K562 (cell line): Measurements from ENCODE around the gene PPP6C. TPM values are rescaled to one million over a fixed set of nuclear protein-coding genes. Genes with fewer than 3 reads are reported as not detected.

Experiments
- BDP1 ChIP-seq: IDR thresholded peaks from 3 replicates; pipeline ENCODE4 v1.6.1; 2011; ENCODE audit not compliant: insufficient read length, insufficient read depth
- BMI1 ChIP-seq: fragments of 150-350 bp; IDR thresholded peaks from 2 replicates; pipeline ENCODE4 v1.6.1; 2014; ENCODE audit warnings: low read length
- BRD4 ChIP-seq: fragments of 200-600 bp; sonication (generic); IDR thresholded peaks from 2 replicates; pipeline ENCODE4 v1.6.1; 2017; ENCODE audit warnings: inconsistent platforms
- CEBPB ChIP-seq: fragments of 450-650 bp; IDR thresholded peaks from 2 replicates; pipeline ENCODE4 v1.6.1; 2016; ENCODE audit warnings: missing genetic modification characterization, missing compliant biosample characterization
- GATA2 ChIP-seq: sonication (generic); formaldehyde crosslinking; IDR thresholded peaks from 2 replicates; pipeline ENCODE4 v1.4.0; 2020; ENCODE audit warnings: mild to moderate bottlenecking, missing genetic modification reagents
- HCFC1 ChIP-seq: IDR thresholded peaks from 2 replicates; pipeline ENCODE4 v1.6.1; 2012; ENCODE audit warnings: low read depth, low read length, improper control_type of control experiment
- HEY1 ChIP-seq: fragments of 250-450 bp; sonication (Bioruptor Pico); IDR thresholded peaks from 2 replicates; pipeline ENCODE4 v1.5.0; 2020; ENCODE audit warnings: mild to moderate bottlenecking, moderate library complexity, borderline replicate concordance
- ID3 ChIP-seq, 2 experiments: fragments of 250-450 bp in 1 of 2; fragments of 450-650 bp in 1 of 2; sonication (Bioruptor Pico) in 1 of 2; IDR thresholded peaks; 2 replicates each; pipeline versions ENCODE4 v1.6.1 to v1.8.0; 2016 to 2021; ENCODE audit warnings: mild to moderate bottlenecking in 2 of 2, moderate library complexity in 2 of 2, missing compliant biosample characterization in 1 of 2, missing genetic modification characterization in 1 of 2
- JUNB ChIP-seq: fragments of 450-650 bp; formaldehyde crosslinking; conservative IDR thresholded peaks from 2 replicates; pipeline ENCODE4 v1.4.0; 2020; ENCODE audit warnings: mild to moderate bottlenecking
- LCOR ChIP-seq: sonication (generic); formaldehyde crosslinking; IDR thresholded peaks from 2 replicates; pipeline ENCODE4 v1.8.0; 2022; ENCODE audit warnings: mild to moderate bottlenecking, missing genetic modification reagents
- NCOA1 ChIP-seq: fragments of 450-650 bp; IDR thresholded peaks from 2 replicates; pipeline ENCODE4 v1.6.1; 2016; ENCODE audit warnings: low read depth
- NFE2 ChIP-seq: IDR thresholded peaks from 2 replicates; pipeline ENCODE4 v1.6.1; 2014; ENCODE audit warnings: antibody characterized with exemption, low read depth
- PHF20 ChIP-seq: fragments of 450-650 bp; IDR thresholded peaks from 2 replicates; pipeline ENCODE4 v1.6.1; 2018; ENCODE audit not compliant: partially characterized antibody
- POLR2B ChIP-seq: fragments of 450-650 bp; IDR thresholded peaks from 2 replicates; pipeline ENCODE4 v1.6.1; 2018; ENCODE audit warnings: low read depth; ENCODE audit not compliant: partially characterized antibody
- POLR2G ChIP-seq: fragments of 200-400 bp; formaldehyde crosslinking; IDR thresholded peaks from 2 replicates; pipeline ENCODE4 v1.6.1; 2017; ENCODE audit warnings: low read depth, mild to moderate bottlenecking, antibody characterized with exemption, low read length, moderate library complexity
- RBBP5 ChIP-seq: fragments of 200-600 bp; sonication (generic); IDR thresholded peaks from 2 replicates; pipeline ENCODE4 v1.6.1; 2012; ENCODE audit warnings: borderline replicate concordance, mild to moderate bottlenecking, low read length, control low read depth, inconsistent platforms; ENCODE audit not compliant: insufficient read depth, poor library complexity, severe bottlenecking
- SMARCB1 ChIP-seq: IDR thresholded peaks from 2 replicates; pipeline ENCODE4 v1.6.1; 2011; ENCODE audit warnings: improper control_type of control experiment, low read depth; ENCODE audit not compliant: insufficient read length
- SP1 ChIP-seq: sonication (generic); formaldehyde crosslinking; IDR thresholded peaks from 2 replicates; pipeline ENCODE4 v1.8.1; 2022; ENCODE audit warnings: mild to moderate bottlenecking, missing genetic modification reagents
- XRCC5 ChIP-seq: fragments of 200-400 bp; formaldehyde crosslinking; IDR thresholded peaks from 2 replicates; pipeline ENCODE4 v1.6.1; 2017; ENCODE audit warnings: low read depth, mild to moderate bottlenecking, low read length
- ZBTB43 ChIP-seq: sonication (generic); formaldehyde crosslinking; IDR thresholded peaks from 2 replicates; pipeline ENCODE4 v1.8.0; 2023; ENCODE audit warnings: mild to moderate bottlenecking, missing genetic modification reagents
- ZFP1 ChIP-seq: fragments of 450-650 bp; formaldehyde crosslinking; IDR thresholded peaks from 2 replicates; pipeline ENCODE4 v1.4.0; 2020; ENCODE audit warnings: mild to moderate bottlenecking, mixed read lengths
- ZNF79 ChIP-seq: fragments of 250-450 bp; sonication (Bioruptor Pico); IDR thresholded peaks from 2 replicates; pipeline ENCODE4 v1.4.0; 2020; ENCODE audit warnings: low read depth, mild to moderate bottlenecking, moderate library complexity
- polyA plus RNA-seq, 8 experiments: library from polyadenylated mRNA; depleted of rRNA in 4 of 8; stranded (reverse) in 5 of 8; unstranded in 3 of 8; fragments of >200 nt; fragmentation: Nextera tagmentation in 2 of 8; fragmentation: Illumina TruSeq in 1 of 8; extraction: Ambion mirVana in 2 of 8; extraction: Trizol in 1 of 8; gene quantifications; 2 replicates each; pipeline versions ENCODE4 v1.2.1 to v1.2.3, GENCODE V29; 2011 to 2014; ENCODE audit warnings: inconsistent platforms in 1 of 8, missing spikeins in 1 of 8
- total RNA-seq, 7 experiments: library from RNA; depleted of rRNA in 6 of 7; stranded (reverse); fragments of >200 nt in 6 of 7; fragmentation: Illumina TruSeq in 2 of 7; extraction: Trizol in 2 of 7; gene quantifications; 2 replicates each; pipeline versions ENCODE4 v1.2.1 to v1.2.3, GENCODE V29; 2011 to 2021; ENCODE audit warnings: low replicate concordance in 1 of 7
- TF ChIP-seq, protein P1 (sequence below): fragments of 250-450 bp; sonication (Bioruptor Pico); IDR thresholded peaks from 2 replicates; pipeline ENCODE4 v1.8.0; 2021; ENCODE audit warnings: mild to moderate bottlenecking, moderate library complexity
- TF ChIP-seq, protein P2 (sequence below), 2 experiments: fragments of 450-650 bp; conservative IDR thresholded peaks; 2 replicates each; pipeline ENCODE4 v1.6.1; 2017; ENCODE audit warnings: mild to moderate bottlenecking in 2 of 2, moderate library complexity in 2 of 2

PPP6C gene
- total and polyA plus RNA-seq, 9 of the 15 experiments (the other 6 are each of a cell fraction or from before 2014, with no cell fraction given), result 18.8 to 44.8 (median 38.3) TPM

DNA sequence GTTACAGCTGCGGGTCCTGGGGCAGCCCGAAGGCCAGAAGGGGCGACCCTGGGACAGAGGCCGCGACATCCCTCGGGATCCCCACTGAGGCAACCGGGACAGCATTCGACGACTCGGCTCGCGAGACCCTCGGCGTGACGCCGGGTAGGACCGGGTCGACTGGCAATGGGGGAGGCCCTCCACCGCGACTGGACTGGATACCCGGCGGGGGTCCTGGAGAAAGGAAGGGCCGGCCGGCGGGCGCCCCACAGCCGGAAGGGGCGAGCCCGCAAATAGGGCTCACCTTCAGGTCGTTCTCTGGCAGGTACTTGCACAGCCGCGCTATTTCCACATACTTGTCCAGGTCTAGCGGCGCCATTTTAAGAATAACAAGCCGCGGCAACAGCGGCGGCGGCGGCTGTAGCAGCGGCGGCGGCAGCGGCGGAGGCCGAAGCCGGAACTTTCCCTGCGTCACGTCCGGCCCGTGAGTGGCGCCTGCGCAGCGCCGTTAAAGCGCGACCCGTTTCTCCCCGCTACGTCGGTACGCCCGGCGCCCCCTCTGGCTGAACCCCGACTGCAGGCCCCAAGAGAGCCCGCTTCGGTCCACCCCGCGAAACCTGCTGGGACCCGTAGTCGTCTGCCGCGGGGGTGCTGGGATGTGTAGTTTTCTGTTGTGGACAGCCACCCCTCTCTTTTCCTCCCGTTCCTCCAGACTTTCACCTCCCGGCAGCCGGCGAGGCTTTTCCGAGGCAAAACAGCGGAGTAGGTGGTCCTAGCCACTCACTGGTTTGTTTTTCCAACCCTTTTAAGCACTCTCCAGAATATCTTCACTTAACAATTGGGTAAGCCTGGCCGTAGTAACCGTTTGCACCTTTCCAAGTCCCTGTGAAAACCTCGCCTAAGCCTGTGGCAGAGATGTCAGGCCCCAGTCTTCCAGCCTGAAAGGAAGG is at the start of gene PPP6C (continued):
- TF ChIP-seq HCFC1 (peak; percentile 98), ID3 (CRISPR knock-in tag; IDR thresholded peaks at IDR 0.05) (no peak), ID3 (tag; IDR thresholded peaks at IDR 0.05) (0 out of 2 replicates have a peak, but pooled peaks have one; percentile 28), SMARCB1 (no peak), XRCC5 (peak; percentile 82), BRD4 (no peak), GATA2 (CRISPR knock-in tag) (no peak), BMI1 (no peak), ZFP1 (CRISPR knock-in tag) (no peak), HEY1 (CRISPR knock-in tag) (no peak), RBBP5 (peak; percentile 99), NCOA1 (0 out of 2 replicates have a peak, but pooled peaks have one; percentile 10), LCOR (0 out of 2 replicates have a peak, but pooled peaks have one; percentile 51), POLR2B (peak; percentile 72), BDP1 (no peak), CEBPB (no peak), PHF20 (peak; percentile 78), NFE2 (peak; percentile 40; the same call in 1 of the 2 replicates), JUNB (CRISPR knock-in tag) (no peak), ZBTB43 (CRISPR knock-in tag) (peak; percentile 72; the same call in 1 of the 2 replicates), POLR2G (peak; percentile 87), SP1 (peak; percentile 78), ZNF79 (CRISPR knock-in tag) (no peak)
- TF ChIP-seq, protein P1, sequence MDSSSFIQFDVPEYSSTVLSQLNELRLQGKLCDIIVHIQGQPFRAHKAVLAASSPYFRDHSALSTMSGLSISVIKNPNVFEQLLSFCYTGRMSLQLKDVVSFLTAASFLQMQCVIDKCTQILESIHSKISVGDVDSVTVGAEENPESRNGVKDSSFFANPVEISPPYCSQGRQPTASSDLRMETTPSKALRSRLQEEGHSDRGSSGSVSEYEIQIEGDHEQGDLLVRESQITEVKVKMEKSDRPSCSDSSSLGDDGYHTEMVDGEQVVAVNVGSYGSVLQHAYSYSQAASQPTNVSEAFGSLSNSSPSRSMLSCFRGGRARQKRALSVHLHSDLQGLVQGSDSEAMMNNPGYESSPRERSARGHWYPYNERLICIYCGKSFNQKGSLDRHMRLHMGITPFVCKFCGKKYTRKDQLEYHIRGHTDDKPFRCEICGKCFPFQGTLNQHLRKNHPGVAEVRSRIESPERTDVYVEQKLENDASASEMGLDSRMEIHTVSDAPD, result no peak
- TF ChIP-seq, protein P2, sequence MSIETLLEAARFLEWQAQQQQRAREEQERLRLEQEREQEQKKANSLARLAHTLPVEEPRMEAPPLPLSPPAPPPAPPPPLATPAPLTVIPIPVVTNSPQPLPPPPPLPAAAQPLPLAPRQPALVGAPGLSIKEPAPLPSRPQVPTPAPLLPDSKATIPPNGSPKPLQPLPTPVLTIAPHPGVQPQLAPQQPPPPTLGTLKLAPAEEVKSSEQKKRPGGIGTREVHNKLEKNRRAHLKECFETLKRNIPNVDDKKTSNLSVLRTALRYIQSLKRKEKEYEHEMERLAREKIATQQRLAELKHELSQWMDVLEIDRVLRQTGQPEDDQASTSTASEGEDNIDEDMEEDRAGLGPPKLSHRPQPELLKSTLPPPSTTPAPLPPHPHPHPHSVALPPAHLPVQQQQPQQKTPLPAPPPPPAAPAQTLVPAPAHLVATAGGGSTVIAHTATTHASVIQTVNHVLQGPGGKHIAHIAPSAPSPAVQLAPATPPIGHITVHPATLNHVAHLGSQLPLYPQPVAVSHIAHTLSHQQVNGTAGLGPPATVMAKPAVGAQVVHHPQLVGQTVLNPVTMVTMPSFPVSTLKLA (conservative IDR thresholded peaks at IDR 0.05), result peak; percentile 39 to 80
